Endodermal cell (in vitro differentiated cells): ENCODE data around the gene NFKB1. TPM values are rescaled to one million over a fixed set of nuclear protein-coding genes. Genes with fewer than 3 reads are reported as not detected.

Experiments used
- DNase-seq: peaks from one replicate; pipeline ENCODE4 v3.0.0-alpha.2; 2017
- H3K27ac ChIP-seq: 2 replicates; pipeline ENCODE4 v1.5.1; 2013; ENCODE audit warnings: mild to moderate bottlenecking, low read depth, low read length, moderate library complexity
- H3K27me3 ChIP-seq: 2 replicates; pipeline ENCODE4 v1.6.1; 2013; ENCODE audit warnings: mild to moderate bottlenecking, low read length, moderate library complexity; ENCODE audit not compliant: insufficient read depth, control insufficient read depth, poor library complexity, severe bottlenecking
- H3K36me3 ChIP-seq: 2 replicates; pipeline ENCODE4 v1.7.0; 2013; ENCODE audit warnings: mild to moderate bottlenecking, low read length, moderate library complexity; ENCODE audit not compliant: control insufficient read depth, insufficient read depth
- H3K4me1 ChIP-seq: one replicate; pipeline ENCODE4 v1.7.0; 2013; ENCODE audit warnings: low read length; ENCODE audit not compliant: control insufficient read depth, insufficient read depth
- H3K4me3 ChIP-seq: 2 replicates; pipeline ENCODE4 v1.5.1; 2013; ENCODE audit warnings: mild to moderate bottlenecking, low read length, moderate library complexity
- H3K9ac ChIP-seq: 2 replicates; pipeline ENCODE4 v1.6.1; 2013; ENCODE audit warnings: mild to moderate bottlenecking, low read length, moderate library complexity; ENCODE audit not compliant: poor library complexity, severe bottlenecking; ENCODE audit errors: extremely low read depth
- H3K9me3 ChIP-seq: 2 replicates; pipeline ENCODE4 v1.6.1; 2013; ENCODE audit warnings: mild to moderate bottlenecking, low read length, moderate library complexity; ENCODE audit not compliant: control insufficient read depth
- H3K27ac Mint-ChIP-seq: 2 replicates; pipeline ENCODE4 v1.8.0; 2020; ENCODE audit warnings: mixed read lengths
- H3K27me3 Mint-ChIP-seq: 2 replicates; pipeline ENCODE4 v1.8.0; 2021; ENCODE audit warnings: mild to moderate bottlenecking, mixed read lengths; ENCODE audit not compliant: insufficient read depth
- H3K36me3 Mint-ChIP-seq: 2 replicates; pipeline ENCODE4 v1.8.0; 2020; ENCODE audit warnings: low read depth, mixed read lengths
- H3K4me1 Mint-ChIP-seq: 2 replicates; pipeline ENCODE4 v1.8.0; 2020; ENCODE audit warnings: mixed read lengths
- H3K4me3 Mint-ChIP-seq: 2 replicates; pipeline ENCODE4 v1.8.0; 2020; ENCODE audit warnings: mild to moderate bottlenecking, moderate library complexity, mixed read lengths
- H3K9me3 Mint-ChIP-seq: 2 replicates; pipeline ENCODE4 v1.8.0; 2020; ENCODE audit warnings: mild to moderate bottlenecking, mixed read lengths
- CTCF ChIP-seq: fragments of 200-600 bp; sonication (generic); conservative IDR thresholded peaks from 2 replicates; pipeline ENCODE4 v1.5.0; 2021; ENCODE audit warnings: antibody characterized with exemption, mild to moderate bottlenecking
- WGBS, 2 experiments: methylation state at CpG; one replicate each; pipeline versions ENCODE4 v1.1.5 to v1.1.7; 2013; ENCODE audit warnings: missing lambda C conversion rate in 2 of 2, mixed read lengths in 1 of 2; ENCODE audit not compliant: insufficient coverage in 1 of 2, insufficient read length in 1 of 2; 5-methylcytosine and 5-hydroxymethylcytosine counted together
- total RNA-seq, 2 donors: library from RNA; stranded (reverse); fragmentation: NEBNext Ultra II Directional in 1 of 2; extraction: Animal tissue kit (Norgen Biotek cat#: 25700) in 1 of 2; gene quantifications; 2 replicates in 1 of 2; 3 replicates in 1 of 2; pipeline ENCODE4 v1.2.1, GENCODE V29; 2021

NFKB1 gene
- total RNA-seq, 2 donors from 2014 or later: 4.4 to 5.6 TPM

- Mint-ChIP-seq H3K27ac (no peak overlapping the region), H3K36me3 (no peaks in the 10 kb centered on the region), H3K4me1 (peaks cover 6% of the 10 kb centered on the region), H3K9me3 (no peaks in the 10 kb centered on the region), H3K27me3 (no peaks in the 10 kb centered on the region), H3K4me3 (no peak overlapping the region)
- 84 to 88% methylated on average over 5 to 7 of the region's 7 CpGs for WGBS, 2 experiments
- no peak overlapping the region for H3K9ac ChIP-seq
- H3K27ac ChIP-seq: no peak overlapping the region
- no peak for TF ChIP-seq CTCF
- H3K36me3 ChIP-seq: no peaks in the 10 kb centered on the region
- no peak for DNase-seq
- no peaks in the 10 kb centered on the region for H3K4me1 ChIP-seq
- H3K27me3 ChIP-seq: no peaks in the 10 kb centered on the region
- no peaks in the 10 kb centered on the region for H3K9me3 ChIP-seq
- H3K4me3 ChIP-seq: no peak overlapping the region
Measured at GRCh38 chr4:102527695-102528283, 26.6 kb downstream of the NFKB1 start.

GRCh38 chr4:102529977-102530376 is 28.8 kb downstream of the NFKB1 start:
- Histone ChIP-seq H3K27me3 (no peaks in the 10 kb centered on the region), H3K9ac (no peak overlapping the region), H3K27ac (no peak overlapping the region), H3K36me3 (no peaks in the 10 kb centered on the region), H3K9me3 (no peaks in the 10 kb centered on the region), H3K4me3 (no peak overlapping the region), H3K4me1 (no peaks in the 10 kb centered on the region)
- no peak overlapping the region for H3K4me3 Mint-ChIP-seq
- peaks cover 6% of the 10 kb centered on the region for H3K4me1 Mint-ChIP-seq
- 75% methylated on average over 1 of the region's 1 CpG; no CpG with 5 or more reads in 1 of the 2 experiments for WGBS, 2 experiments
- TF ChIP-seq CTCF: no peak
- DNase-seq: no peak
- H3K27ac Mint-ChIP-seq: peak overlapping the region; percentile 64
- H3K36me3 Mint-ChIP-seq: no peaks in the 10 kb centered on the region
- H3K9me3 Mint-ChIP-seq: no peaks in the 10 kb centered on the region
- no peaks in the 10 kb centered on the region for H3K27me3 Mint-ChIP-seq

- Histone ChIP-seq H3K9ac (no peak overlapping the region), H3K27ac (no peak overlapping the region), H3K4me3 (no peak overlapping the region), H3K9me3 (no peaks in the 10 kb centered on the region), H3K4me1 (no peaks in the 10 kb centered on the region), H3K27me3 (no peaks in the 10 kb centered on the region), H3K36me3 (no peaks in the 10 kb centered on the region)
- Mint-ChIP-seq H3K27me3 (no peaks in the 10 kb centered on the region), H3K9me3 (no peaks in the 10 kb centered on the region), H3K4me1 (peaks cover 6% of the 10 kb centered on the region), H3K36me3 (no peaks in the 10 kb centered on the region), H3K4me3 (no peak overlapping the region), H3K27ac (peak overlapping the region; percentile 41)
- DNase-seq: no peak
- TF ChIP-seq CTCF: no peak
- 92% methylated on average over 2 of the region's 2 CpGs; no CpG with 5 or more reads in 1 of the 2 experiments for WGBS, 2 experiments
Measured at GRCh38 chr4:102530986-102531385, 29.8 kb downstream of the NFKB1 start.
